Progenitor cell of endocrine pancreas (in vitro differentiated cells): ENCODE data around the gene FBXW9. TPM values are rescaled to one million over a fixed set of nuclear protein-coding genes. Genes with fewer than 3 reads are reported as not detected.

Experiments
- DNase-seq: peaks from one replicate; pipeline ENCODE4 v3.0.0; 2021; ENCODE audit warnings: low spot score; ENCODE audit not compliant: unreplicated experiment
- H3K27ac Mint-ChIP-seq: 2 replicates; pipeline ENCODE4 v1.8.0; 2021; ENCODE audit warnings: mild to moderate bottlenecking, moderate library complexity, mixed read lengths
- H3K27me3 Mint-ChIP-seq: 2 replicates; pipeline ENCODE4 v1.8.0; 2021; ENCODE audit warnings: mixed read lengths
- H3K36me3 Mint-ChIP-seq: 2 replicates; pipeline ENCODE4 v1.8.0; 2022; ENCODE audit warnings: mixed read lengths; ENCODE audit not compliant: insufficient read depth
- H3K4me1 Mint-ChIP-seq: 2 replicates; pipeline ENCODE4 v1.8.0; 2021; ENCODE audit warnings: low read depth, mixed read lengths
- H3K4me3 Mint-ChIP-seq: 2 replicates; pipeline ENCODE4 v1.8.0; 2021; ENCODE audit warnings: low read depth, mild to moderate bottlenecking, moderate library complexity, mixed read lengths
- H3K9me3 Mint-ChIP-seq: 2 replicates; pipeline ENCODE4 v1.8.0; 2021; ENCODE audit warnings: low read depth, mixed read lengths
- CTCF ChIP-seq: fragments of 200-600 bp; sonication (generic); IDR thresholded peaks from one replicate; pipeline ENCODE4 v1.5.0; 2021; ENCODE audit warnings: antibody characterized with exemption, mild to moderate bottlenecking; ENCODE audit not compliant: unreplicated experiment
- total RNA-seq: library from RNA; stranded (reverse); gene quantifications from 2 replicates; pipeline ENCODE4 v1.2.1, GENCODE V29; 2021

FBXW9 gene
- total RNA-seq, 1 donor from 2014 or later = 15.1 TPM

GRCh38 chr19:12711187-12711586 is 14.8 kb upstream of the FBXW9 start:
- H3K4me1 Mint-ChIP-seq = no peaks in the 10 kb centered on the region
- TF ChIP-seq CTCF = no peak

GRCh38 chr19:12708641-12709040 is 12.2 kb upstream of the FBXW9 start:
- TF ChIP-seq CTCF = no peak

More at GRCh38 chr19:12711187-12711586, 14.8 kb upstream of the FBXW9 start:
- no peaks in the 10 kb centered on the region for H3K9me3 Mint-ChIP-seq
- H3K36me3 Mint-ChIP-seq = peaks cover 32% of the 10 kb centered on the region
- no peak overlapping the region for H3K27ac Mint-ChIP-seq
- DNase-seq = no peak
- H3K27me3 Mint-ChIP-seq = no peaks in the 10 kb centered on the region
- no peak overlapping the region for H3K4me3 Mint-ChIP-seq

GRCh38 chr19:12706332-12706718 is 9.9 kb upstream of the FBXW9 start:
- no peak for TF ChIP-seq CTCF
- H3K27ac Mint-ChIP-seq = no peak overlapping the region
- DNase-seq = no peak
- no peaks in the 10 kb centered on the region for H3K27me3 Mint-ChIP-seq
- H3K4me3 Mint-ChIP-seq = no peak overlapping the region
- H3K36me3 Mint-ChIP-seq = peaks cover 31% of the 10 kb centered on the region
- no peaks in the 10 kb centered on the region for H3K9me3 Mint-ChIP-seq
- no peaks in the 10 kb centered on the region for H3K4me1 Mint-ChIP-seq

More at GRCh38 chr19:12708641-12709040, 12.2 kb upstream of the FBXW9 start:
- Mint-ChIP-seq H3K27ac (no peak overlapping the region), H3K36me3 (peaks cover 32% of the 10 kb centered on the region), H3K4me1 (no peaks in the 10 kb centered on the region), H3K4me3 (no peak overlapping the region), H3K9me3 (no peaks in the 10 kb centered on the region), H3K27me3 (no peaks in the 10 kb centered on the region)
- DNase-seq = no peak

- Mint-ChIP-seq H3K4me3 (no peak overlapping the region), H3K4me1 (no peaks in the 10 kb centered on the region), H3K36me3 (peaks cover 32% of the 10 kb centered on the region), H3K27ac (no peak overlapping the region), H3K9me3 (no peaks in the 10 kb centered on the region), H3K27me3 (no peaks in the 10 kb centered on the region)
- no peak for TF ChIP-seq CTCF
- no peak for DNase-seq
Observed at GRCh38 chr19:12705654-12706331, 9.4 kb upstream of the FBXW9 start.

- H3K4me1 Mint-ChIP-seq = no peaks in the 10 kb centered on the region
- peaks cover 25% of the 10 kb centered on the region for H3K36me3 Mint-ChIP-seq
- H3K4me3 Mint-ChIP-seq = no peak overlapping the region
Observed at GRCh38 chr19:12705169-12705568, 8.7 kb upstream of the FBXW9 start.

More at GRCh38 chr19:12705169-12705568, 8.7 kb upstream of the FBXW9 start:
- Mint-ChIP-seq H3K9me3 (no peaks in the 10 kb centered on the region), H3K27me3 (no peaks in the 10 kb centered on the region), H3K27ac (no peak overlapping the region)
- no peak for DNase-seq
- TF ChIP-seq CTCF = no peak
